Heart left ventricle (tissue), 13 donors: ENCODE results near the gene NUDT14.

ENCODE experiments used
- CTCF ChIP-seq, 12 donors: fragments of 200-600 bp; sonication (generic) in 4 of 12; IDR thresholded peaks; one replicate each; pipeline versions ENCODE4 v1.5.0 to v1.8.0; 2018 to 2022; ENCODE audit warnings: antibody characterized with exemption in 12 of 12, mild to moderate bottlenecking in 5 of 12
- POLR2A ChIP-seq, 2 donors: fragments of 450-650 bp; IDR thresholded peaks; one replicate each; pipeline ENCODE4 v1.6.1; 2017; ENCODE audit warnings: antibody characterized with exemption in 2 of 2, mild to moderate bottlenecking in 2 of 2, moderate library complexity in 2 of 2
- donor health status: ischemic (EF 13 %, LVEDD 7.1; RV severe dilation, severe dysfunction).
- donor health status: DM: no; HTN: yes; CAD: no.
- donor health status: DM: no; HTN: no; CAD: no.
- donor health status: ischemic (EF 25% LVEDD 6.9; RV normal size, moderate dysfunction).
- donor health status: ischemic (EF 25% LVEDD 5.7; RV mildly dilated, moderate dysfunction).
- donor health status: ischemic (EF 35%, LVEDD 5.7; RV mildly dilated, moderate dysfunction).
- donor health status: nonischemic (EF 11% LVEDD 7.7; RV severe dilation, severe dysfunction).
- donor health status: DM: yes; HTN: yes; CAD: no.
- donor health status: PGD.
- donor health status: ischemic (EF 29% LVEDD 5.4; RV normal size, mild dysfunction).
- donor health status: nonischemic (EF 23%, LVEDD 6.1; RV moderate dilation, normal function).

- TF ChIP-seq CTCF (IDR thresholded peaks at IDR 0.05) (no peak), POLR2A (IDR thresholded peaks at IDR 0.05) (no peak)
Observed at GRCh38 chr14:105139831-105140239, 41.3 kb downstream of the NUDT14 start.
